NCI-H510A (cell line): Measurements from ENCODE around the gene NUDT22.

Experiments
- DNase-seq: peaks from one replicate; lab custom pipeline; 2025; lab: John Stamatoyannopoulos, UW

The NUDT22 gene, protein sequence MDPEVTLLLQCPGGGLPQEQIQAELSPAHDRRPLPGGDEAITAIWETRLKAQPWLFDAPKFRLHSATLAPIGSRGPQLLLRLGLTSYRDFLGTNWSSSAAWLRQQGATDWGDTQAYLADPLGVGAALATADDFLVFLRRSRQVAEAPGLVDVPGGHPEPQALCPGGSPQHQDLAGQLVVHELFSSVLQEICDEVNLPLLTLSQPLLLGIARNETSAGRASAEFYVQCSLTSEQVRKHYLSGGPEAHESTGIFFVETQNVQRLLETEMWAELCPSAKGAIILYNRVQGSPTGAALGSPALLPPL

DNA sequence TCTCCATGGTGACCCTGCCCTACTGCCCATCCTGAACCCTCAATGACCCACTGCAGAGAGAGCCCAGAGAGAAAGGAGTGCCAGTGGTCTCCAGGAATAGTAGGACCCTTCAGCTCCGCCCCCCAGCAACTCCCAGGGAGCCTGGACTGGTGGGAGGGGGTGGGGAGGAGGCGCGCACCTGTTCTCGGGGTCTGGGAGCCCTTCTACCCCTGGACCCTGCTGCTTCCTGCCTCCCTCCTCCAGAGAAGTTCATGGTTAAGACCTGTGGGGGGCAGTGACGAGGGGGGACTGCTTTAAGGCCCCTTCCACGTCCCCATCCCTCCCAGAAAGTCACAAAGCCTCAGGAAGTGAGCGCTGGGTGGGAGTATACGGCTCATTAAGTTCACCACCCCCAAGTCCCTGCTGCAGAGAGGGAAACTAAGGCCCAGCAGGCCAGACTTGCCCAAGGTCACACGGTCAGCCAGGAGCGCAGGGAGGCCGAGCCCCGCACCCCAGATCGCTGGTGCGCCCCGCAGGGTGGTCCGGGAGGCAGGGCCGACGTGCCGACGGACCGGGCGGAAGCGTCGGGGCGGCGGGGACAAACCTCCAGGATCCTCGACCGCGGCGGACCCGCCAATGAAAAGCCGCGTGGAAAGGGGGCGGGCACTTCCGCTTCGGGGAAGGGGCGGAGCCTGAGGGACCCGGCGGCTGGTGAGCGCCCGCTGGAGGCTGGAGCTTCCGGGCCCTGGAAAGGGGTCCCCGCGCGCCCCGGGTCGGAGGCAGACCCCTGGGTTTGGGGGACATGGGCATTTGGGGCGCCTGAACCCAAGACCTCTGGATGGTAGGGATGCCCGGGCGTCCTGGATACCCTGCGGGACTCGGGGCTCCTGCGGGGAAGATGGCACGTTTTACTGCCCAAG, at the start of gene NUDT22, which contains the start of gene TRPT1:
TSS of gene NUDT22 (plus strand) at position 667 of the 899 bp plus-strand sequence. CDS start 379 bp downstream, outside the sequence.
TSS of gene TRPT1 (minus strand) at position 579 of the 899 bp plus-strand sequence. CDS start at position 253, 326 bp downstream.
- peak; percentile 89 for DNase-seq

DNA sequence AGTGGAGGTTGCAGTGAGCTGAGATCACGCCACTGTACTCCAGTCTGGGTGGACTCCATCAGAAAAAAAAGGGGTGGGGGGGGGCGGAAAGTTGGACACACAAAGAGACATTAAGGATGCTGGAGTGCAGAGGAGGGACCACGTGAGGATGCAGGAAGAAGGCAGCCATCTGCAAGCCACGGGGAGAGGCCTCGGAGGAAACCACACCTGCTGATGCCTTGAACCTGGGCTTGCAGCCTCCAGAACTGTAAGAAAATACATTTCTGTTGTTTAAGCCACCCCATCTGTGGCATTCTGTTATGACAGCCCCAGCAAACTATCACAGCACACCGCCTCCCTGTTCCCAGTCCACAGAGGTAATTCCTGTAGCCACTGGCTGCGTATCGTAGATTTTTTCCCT, 49.3 kb upstream of the NUDT22 start:
- no peak for DNase-seq

DNA sequence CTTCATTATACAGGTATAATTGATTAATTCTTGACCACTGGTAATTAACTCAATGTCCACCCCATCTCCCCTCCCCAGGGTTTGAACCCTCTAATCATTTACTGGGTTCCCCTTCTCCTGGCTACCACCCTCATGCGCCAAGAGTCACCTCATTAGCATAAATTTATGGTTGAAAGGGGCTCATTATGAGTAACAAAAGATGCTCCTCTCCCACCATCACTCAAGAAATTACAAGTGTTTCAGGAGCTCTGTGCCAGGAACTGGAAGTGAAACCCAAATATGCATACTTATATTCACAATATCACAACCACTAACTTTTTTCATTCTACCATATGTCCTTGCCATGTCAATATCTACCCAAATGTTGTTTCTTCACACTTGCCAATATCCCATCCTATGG, 47.9 kb upstream of the NUDT22 start:
- DNase-seq, result no peak

DNA sequence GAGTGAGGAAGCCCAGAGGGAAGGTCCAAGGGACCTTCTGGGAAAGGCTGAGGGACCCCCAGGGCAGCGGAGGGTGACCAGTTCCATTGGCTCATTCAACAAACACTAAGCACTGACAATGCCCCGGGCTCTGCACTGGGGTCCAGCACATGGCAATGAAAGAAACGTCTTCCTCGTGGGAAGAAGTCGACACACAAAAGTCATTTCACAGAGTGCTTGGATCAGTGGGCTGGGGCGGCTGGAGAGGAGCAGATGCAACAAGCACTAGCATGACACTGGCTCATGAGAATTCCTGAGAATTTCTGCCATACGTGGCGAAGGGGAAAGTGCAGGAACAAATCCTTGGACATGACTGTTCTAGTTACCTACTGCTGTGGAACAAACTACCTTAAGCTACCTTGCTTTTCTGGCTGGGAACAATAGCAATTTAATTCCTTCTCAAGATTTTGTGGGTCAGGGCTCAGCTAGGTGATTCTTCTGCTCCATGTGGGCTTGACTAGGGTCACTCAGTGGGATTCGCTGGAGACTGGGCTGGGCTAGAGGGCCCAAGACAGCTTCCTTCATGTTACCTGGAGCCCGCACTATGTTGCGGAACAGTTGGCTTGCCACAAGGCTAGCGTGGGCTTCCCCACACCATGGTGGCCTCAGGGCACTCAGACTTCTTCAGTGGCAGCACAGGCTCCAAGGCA, 47.0 kb upstream of the NUDT22 start:
- DNase-seq, result no peak

DNA sequence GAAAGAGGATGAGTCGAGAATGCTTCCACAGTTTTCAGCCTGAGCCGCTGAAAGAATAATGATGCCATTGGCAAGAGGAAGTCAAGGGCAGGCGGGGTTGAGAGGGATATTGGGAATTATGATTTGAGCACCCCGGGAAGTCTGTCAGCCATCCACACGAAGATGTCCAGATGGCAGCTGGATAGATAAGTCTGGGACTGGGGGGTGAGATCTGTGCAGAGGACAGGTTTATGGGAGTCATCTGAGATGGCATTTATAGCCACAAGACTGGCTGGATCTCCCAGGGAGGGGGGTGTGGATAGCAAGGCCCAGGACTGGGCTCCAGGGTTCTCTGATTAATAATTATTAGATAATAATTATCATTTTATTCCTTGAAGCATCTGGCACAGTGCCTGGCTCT, 45.2 kb upstream of the NUDT22 start:
- DNase-seq, result no peak

DNA sequence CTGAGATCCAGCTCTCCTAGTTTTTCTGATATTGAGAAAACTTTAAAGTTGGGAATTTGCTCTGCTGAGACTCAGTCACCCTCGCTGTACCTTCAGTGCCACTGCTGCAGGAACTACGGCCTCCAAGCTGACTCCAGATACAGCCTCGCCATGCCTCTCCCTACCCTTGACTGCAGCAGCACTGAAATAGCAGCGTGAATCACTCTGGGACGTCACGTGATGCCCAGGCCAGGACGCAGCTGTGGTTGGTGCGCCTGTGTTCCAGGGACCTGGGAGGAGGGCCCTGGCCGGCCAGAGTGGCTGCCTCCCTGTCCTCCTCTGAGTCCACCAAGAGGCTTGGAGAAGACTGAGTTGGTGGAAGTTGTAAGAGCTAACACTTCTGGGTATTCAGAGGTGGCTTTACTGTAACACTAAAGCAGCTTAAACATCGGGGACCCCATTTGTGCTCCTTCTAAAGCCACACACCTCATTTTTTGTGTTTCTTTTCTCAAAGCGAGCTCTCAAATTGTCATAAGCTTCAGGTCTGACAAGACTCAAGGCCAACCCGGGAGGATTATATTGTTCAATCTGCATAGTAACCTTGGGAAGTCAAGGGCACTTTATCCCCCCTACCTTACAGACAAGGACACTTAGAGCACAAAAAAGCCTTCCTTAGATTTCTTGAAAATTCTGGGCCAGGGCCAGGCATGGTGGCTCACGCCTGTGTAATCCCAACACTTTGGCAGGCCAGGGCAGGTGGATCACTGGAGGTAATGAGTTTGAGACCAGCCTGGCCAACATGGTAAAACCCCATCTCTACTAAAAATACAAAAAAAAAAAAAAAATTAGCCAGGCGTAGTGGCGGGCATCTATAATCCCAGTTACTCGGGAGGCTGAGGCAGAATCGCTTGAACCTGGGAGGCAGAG, 44.3 kb upstream of the NUDT22 start:
- DNase-seq, result peak; percentile 79

DNA sequence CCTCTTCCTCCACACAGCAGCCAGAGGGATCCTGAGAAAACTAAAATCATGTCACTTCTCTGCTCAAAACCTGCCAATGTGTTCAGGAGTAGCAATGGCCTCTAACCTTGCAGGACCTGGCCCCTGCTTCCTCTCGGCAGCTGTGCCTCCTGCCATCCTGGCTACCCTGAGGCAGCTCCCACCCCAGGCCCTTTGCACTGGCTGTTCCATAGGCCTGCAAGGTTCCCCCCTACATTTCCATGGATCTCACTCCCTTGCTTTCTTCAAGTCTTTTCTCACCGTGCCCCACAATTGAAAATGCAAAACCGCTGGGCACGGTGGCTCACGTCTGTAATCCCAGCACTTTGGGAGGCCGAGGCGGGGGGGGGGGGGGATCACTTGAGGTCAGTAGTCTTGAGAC, 42.2 kb upstream of the NUDT22 start:
- no peak for DNase-seq

DNA sequence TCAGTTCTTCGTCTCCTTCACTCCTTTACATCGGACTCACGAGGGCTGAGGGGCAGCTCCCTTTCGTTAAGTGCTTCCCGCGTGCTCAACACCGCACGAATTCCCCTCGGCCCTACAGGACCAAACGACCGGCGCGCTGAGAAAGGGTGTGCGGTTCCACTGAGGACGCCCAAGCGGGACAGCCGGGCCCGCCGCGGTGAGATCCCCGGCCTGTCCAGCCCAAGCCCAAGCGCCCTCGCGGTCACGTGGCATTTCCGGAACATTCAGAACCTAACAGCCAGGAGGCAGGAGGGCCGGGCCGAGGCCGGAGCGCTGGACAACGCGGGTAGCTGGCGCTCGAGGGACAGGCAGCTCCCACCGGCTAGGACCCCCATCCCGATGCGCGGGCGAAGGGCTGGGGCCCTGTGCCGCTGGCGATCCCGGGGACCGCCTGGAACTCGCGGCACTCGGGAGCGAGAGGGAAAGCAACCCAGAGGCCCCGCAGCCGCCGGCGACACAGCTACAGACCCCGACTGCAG, 40.8 kb upstream of the NUDT22 start:
- DNase-seq, result peak; percentile 66

DNA sequence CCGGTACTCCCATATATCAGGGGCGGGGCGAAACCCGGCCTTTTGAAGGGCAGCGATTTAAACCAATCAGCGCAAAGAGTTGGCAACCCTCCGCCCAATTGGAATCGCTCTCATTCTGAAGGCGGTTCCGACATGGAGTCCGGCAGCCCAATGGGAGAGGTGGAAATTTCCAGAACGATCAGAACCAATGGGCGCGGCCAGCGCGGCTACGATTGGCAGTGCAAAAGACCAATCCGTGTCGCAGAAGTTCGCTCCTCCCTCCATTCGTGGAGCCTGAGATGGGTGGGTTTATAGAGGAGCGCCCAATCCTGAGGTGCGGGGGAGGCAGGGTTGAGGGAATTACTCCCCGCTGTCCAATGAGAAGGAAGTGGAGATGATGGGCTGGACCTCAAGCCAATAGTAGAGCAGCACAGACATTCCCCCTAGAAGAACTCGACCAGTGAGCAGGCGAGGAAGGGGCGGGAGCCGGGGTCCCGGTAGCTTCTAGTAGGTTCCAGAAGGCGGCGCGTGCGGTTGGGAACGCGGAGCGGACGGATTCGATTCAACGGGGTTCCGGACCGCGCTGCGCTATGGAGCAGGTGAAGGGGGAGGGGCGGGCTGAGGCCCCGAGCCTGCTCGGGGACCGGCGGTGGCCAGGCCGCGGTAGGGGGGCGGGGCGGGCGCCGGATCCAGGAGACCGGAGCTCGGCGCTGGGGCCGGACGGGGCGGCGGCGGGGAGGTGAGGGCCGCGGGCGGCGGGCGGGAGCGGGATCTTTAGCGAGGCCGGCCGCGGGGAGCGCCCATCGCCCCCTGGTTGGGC, 40.2 kb upstream of the NUDT22 start, which contains the start of gene STIP1:
TSS of gene STIP1 (plus strand) at position 479 of the 799 bp plus-strand sequence. CDS start at position 570, 91 bp downstream.
- DNase-seq, result peak; percentile 99

DNA sequence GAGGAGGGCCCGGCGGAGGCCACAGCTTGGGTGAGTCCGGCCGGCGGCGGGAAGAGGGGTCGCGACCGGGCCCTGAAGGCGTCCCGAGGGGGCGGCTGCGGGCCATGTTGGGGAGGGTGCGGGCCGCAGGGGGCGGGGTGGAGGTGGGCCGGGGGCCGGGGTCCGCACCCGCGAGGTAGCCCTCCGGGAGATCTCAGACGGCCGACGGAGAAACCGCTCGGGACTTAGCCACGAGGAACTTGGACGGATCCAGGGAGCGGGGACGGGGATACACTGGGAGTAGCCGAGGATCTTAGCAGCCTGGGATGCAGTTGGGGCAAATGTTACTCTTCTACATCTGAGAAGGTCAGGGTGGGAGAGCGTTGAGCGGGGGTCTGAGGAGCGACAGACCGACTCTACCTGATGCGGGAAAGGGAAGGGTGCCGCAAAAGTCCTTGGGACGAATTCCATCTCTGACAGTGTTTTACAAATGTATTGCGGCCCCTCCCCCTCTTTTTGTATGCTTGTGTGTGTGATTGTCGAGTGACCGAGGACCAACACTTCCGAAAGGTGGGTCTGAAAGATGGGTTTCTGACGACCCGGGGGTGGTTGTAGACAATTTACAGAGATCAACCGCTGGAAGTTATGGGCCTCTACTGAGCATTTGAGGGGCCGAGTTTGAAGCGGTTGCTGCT, 39.4 kb upstream of the NUDT22 start:
- DNase-seq, result no peak

DNA sequence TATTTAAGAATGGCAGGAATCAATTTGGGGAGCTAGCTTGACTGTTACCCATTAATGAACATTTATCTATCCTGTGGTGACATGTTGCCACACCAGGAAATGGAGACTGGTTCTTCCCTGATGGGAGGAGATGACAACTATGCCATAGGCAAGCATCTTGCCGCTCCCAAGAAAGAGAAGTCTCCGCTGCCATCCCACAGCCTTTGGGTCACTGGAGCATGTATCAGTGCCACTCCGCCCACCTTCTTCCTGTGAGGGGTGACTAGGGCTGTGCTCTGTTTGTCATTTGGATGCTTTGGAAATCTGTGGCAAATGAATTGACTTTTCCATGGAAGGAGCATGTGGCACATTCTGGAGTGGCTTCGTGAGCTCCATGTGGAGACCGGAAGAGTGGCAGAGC, 33.6 kb upstream of the NUDT22 start:
- DNase-seq, result no peak

DNA sequence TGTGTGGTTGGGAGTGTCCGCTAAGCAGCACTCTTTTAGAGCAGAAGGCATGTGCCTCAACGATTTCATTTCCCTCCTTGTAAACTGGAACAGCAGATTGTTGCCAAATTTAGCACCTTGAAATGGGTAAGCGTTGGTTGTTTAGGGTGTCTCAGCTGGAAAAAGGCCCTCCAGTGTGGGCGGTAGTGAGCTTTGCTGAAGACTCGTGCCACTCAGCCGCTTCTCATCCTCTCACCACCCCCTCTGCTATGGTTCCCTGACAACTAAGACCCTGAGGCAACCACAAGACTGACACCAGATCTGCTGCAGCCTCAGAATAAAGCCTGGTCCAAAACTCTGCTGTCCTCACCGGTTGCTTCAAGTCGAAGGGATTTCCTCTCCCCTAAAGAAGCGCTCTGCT, 29.4 kb upstream of the NUDT22 start:
- no peak for DNase-seq

DNA sequence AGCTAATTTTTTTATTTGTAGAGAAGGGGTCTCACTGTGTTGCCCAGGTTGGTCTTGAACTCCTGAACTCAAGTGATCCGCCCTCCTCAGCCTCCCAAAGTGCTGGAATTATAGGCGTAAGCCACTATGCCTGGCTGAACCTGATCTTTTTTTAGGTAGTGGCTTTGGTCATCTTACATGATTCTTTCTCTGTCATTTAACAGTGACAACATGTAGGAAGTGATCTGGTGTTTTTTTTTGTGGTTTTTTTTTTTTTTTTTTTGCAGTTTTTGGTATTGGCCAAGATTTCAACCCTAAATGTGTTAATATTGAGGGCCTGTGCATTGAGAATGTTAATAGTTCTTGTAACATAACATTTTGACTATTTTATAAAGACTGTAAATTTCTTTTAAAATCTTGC, 27.6 kb upstream of the NUDT22 start:
- DNase-seq, result no peak

DNA sequence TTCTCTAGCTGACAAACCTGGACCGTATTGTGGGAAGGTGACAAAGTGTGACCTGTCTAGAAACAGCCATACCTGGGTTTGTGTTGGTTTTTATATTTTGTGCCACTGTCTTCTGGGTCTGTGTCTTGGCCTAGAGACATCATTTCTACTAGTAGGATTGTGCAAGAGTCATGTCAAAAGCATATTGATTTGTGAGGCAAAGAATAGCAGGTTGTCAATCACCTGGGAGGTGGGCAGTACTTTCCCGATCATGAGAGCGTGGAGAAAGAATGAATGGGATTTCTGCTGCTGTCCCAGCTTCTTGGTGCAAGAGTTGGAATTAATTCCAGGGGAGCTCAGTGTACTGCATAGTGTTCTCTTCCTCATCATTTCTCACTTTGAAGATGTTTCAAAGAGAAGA, 24.5 kb upstream of the NUDT22 start:
- DNase-seq, result no peak

DNA sequence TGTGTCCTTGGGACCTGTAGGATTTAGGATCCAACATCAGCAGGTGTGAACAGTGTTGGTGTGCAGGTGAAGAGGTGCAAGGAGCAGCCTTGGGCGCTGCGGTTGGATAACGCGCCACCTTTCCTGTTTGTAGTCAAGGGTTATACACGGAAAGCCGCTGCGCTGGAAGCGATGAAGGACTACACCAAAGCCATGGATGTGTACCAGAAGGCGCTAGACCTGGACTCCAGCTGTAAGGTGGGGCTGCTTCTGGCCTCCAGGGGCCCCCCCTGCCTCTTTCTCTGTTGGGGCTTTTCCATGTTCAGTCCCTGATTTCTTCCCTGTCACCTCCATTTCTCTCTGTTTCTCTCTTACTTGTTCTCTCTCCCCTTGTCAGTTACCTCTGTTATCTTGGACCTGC, 23.1 kb upstream of the NUDT22 start:
- DNase-seq, result no peak

DNA sequence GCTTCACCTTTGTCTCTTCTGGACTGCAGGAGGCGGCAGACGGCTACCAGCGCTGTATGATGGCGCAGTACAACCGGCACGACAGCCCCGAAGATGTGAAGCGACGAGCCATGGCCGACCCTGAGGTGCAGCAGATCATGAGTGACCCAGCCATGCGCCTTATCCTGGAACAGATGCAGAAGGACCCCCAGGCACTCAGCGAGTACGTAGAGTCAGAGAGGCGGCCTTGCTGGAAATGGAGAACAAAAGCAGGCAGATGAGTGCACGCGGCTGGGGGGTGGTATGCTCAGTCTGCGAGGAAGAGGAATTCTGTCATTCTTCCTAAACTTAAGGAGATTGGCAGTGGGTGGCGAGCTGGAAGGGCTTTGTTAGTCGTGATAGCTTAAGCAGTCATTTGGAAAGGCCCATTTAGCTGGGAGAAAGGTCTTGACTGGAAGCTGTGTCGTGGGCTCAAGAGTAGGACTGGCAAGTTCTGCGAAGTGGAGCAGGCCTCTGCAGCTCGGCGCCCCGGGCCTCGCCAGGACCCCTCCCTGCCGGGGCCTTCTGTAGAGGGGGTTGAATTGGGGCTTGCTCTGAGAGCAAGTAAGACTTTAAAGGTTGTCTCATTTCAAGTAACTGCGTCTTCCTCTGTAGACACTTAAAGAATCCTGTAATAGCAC, 22.5 kb upstream of the NUDT22 start:
- no peak for DNase-seq

DNA sequence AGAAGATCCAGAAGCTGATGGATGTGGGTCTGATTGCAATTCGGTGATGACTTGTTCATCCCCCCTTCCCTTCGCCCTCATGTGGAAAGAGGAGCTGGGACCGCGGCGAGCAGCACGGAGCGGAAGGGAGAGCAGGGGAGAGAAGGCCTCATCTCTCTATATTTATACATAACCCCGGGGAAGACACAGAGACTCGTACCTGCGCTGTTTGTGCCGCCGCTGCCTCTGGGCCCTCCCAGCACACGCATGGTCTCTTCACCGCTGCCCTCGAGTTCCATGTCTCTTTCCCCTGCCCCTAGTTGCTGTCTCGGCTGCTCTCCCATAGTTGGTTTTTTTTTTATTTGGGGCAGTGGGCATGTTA, 22.0 kb upstream of the NUDT22 start:
- DNase-seq, result no peak

DNA sequence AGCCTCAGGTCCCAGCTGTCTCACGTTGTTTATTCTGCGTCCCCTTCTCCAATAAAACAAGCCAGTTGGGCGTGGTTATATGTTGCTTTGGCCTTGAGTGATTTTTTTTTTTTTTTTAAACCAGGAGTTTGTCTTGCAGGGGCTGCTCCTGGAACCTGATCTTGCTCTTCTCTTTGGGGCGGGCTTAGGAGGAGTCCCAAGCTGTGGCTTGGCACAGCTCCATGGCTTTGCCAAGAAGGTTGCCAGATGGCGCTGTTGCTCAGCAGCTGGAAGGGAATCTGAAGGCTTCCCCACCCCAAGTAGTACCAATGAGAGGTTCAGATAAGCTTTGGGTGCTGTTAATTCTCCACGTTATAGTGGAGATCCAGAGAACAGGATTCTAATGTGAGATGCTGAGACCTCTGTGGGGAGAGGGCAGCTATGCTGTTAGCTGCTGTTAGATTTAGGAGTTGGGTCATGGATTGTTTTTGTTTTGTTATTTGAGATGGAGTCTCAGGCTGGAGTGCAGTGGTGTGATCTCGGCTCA, 21.5 kb upstream of the NUDT22 start:
- DNase-seq, result peak; percentile 59
